Caco-2 (cell line): ENCODE measurements around the gene ARHGAP4. TPM values are rescaled to one million over a fixed set of nuclear protein-coding genes. Genes with fewer than 3 reads are reported as not detected.

Source experiments
- BruUV-seq: library from RNA; stranded (reverse); fragments of 400-500 nt; replicated peaks from 2 replicates; lab custom pipeline; 2021; lab: Mats Ljungman, UMichigan
- CTCF ChIA-PET: fragments of 300-600 bp; sonication (Branson Sonifier 250); formaldehyde crosslinking; loops from one replicate; lab custom pipeline; 2022; ENCODE audit warnings: antibody characterized with exemption; lab: Charles Lee
- POLR2A ChIA-PET: fragments of 300-600 bp; sonication (Branson Sonifier 250); formaldehyde crosslinking; loops from one replicate; lab custom pipeline; 2022; ENCODE audit warnings: antibody characterized with exemption; lab: Charles Lee
- DNase-seq, 2 experiments: peaks; one replicate each; pipeline versions ENCODE4 v3.0.0 to v3.0.0-alpha.2; 2020 to 2022
- H3K27me3 ChIP-seq: replicated peaks from 2 replicates; pipeline ENCODE4 v1.6.0; 2011; ENCODE audit warnings: low read length; ENCODE audit not compliant: control insufficient read depth, insufficient read depth
- H3K36me3 ChIP-seq: 2 replicates; pipeline ENCODE4 v1.5.1; 2011; ENCODE audit warnings: low read length; ENCODE audit not compliant: control insufficient read depth, insufficient read depth
- H3K4me1 ChIP-seq: fragments of 250-450 bp; sonication (Bioruptor Pico); 2 replicates; pipeline ENCODE4 v1.5.1; 2020; ENCODE audit warnings: mild to moderate bottlenecking
- H3K4me3 ChIP-seq: 2 replicates; pipeline ENCODE4 v1.5.1; 2011; ENCODE audit warnings: low read depth, mild to moderate bottlenecking, control low read depth, low read length
- H3K9me3 ChIP-seq: fragments of 250-450 bp; sonication (Bioruptor Pico); 2 replicates; pipeline ENCODE4 v1.5.1; 2020; ENCODE audit warnings: mild to moderate bottlenecking, moderate library complexity
- H3K27ac Mint-ChIP-seq: one replicate; pipeline ENCODE4 v1.8.0; 2022; ENCODE audit warnings: mixed read lengths; ENCODE audit not compliant: unreplicated experiment
- H3K27me3 Mint-ChIP-seq: one replicate; pipeline ENCODE4 v1.8.0; 2022; ENCODE audit warnings: mixed read lengths; ENCODE audit not compliant: insufficient read depth, unreplicated experiment
- H3K36me3 Mint-ChIP-seq: one replicate; pipeline ENCODE4 v1.8.0; 2022; ENCODE audit warnings: mild to moderate bottlenecking, mixed read lengths; ENCODE audit not compliant: insufficient read depth, unreplicated experiment
- H3K4me1 Mint-ChIP-seq: one replicate; pipeline ENCODE4 v1.8.0; 2022; ENCODE audit warnings: low read depth, mixed read lengths; ENCODE audit not compliant: unreplicated experiment
- H3K4me3 Mint-ChIP-seq: one replicate; pipeline ENCODE4 v1.8.0; 2022; ENCODE audit warnings: mild to moderate bottlenecking, moderate library complexity, mixed read lengths; ENCODE audit not compliant: unreplicated experiment
- H3K9me3 Mint-ChIP-seq: one replicate; pipeline ENCODE4 v1.8.0; 2022; ENCODE audit warnings: mixed read lengths; ENCODE audit not compliant: unreplicated experiment
- CTCF ChIP-seq, 2 experiments: fragments of 200-600 bp in 1 of 2; IDR thresholded peaks; 1 replicate in 1 of 2; 2 replicates in 1 of 2; pipeline versions ENCODE4 v1.5.1 to v1.8.0; 2011 to 2022; ENCODE audit warnings: antibody characterized with exemption in 1 of 2, control low read depth in 1 of 2, inconsistent platforms in 1 of 2, low read depth in 1 of 2, low read length in 1 of 2, mild to moderate bottlenecking in 1 of 2, moderate library complexity in 1 of 2; ENCODE audit not compliant: insufficient read depth in 1 of 2, severe bottlenecking in 1 of 2, unreplicated experiment in 1 of 2
- intact Hi-C: fragments of 100-400 bp; cut with micrococcal nuclease; formaldehyde crosslinking; loops from one replicate; pipeline ENCODE4 v1.10.0; 2022; ENCODE audit not compliant: unreplicated experiment
- total RNA-seq: library from RNA; stranded (reverse); gene quantifications from 2 replicates; pipeline ENCODE4 v1.2.3, GENCODE V29; 2022

The ARHGAP4 gene
- total RNA-seq, 1 experiment from 2014 or later: 15.7 TPM

GRCh38 chrX:153878345-153878744, 47.7 kb downstream of the ARHGAP4 start:
- TF ChIP-seq CTCF (IDR thresholded peaks at IDR 0.05; ENCODE audit: insufficient read depth in 1 of 2, low read depth in 1 of 2, low read length in 1 of 2, severe bottlenecking in 1 of 2, unreplicated experiment in 1 of 2): no peak
- Mint-ChIP-seq H3K27ac (no peak overlapping the region), H3K27me3 (no peaks in the 10 kb centered on the region), H3K4me3 (no peak overlapping the region), H3K4me1 (no peaks in the 10 kb centered on the region), H3K9me3 (no peaks in the 10 kb centered on the region), H3K36me3 (no peaks in the 10 kb centered on the region)
- ChIA-PET CTCF (interaction anchor here (0.6 kb wide), 1 partner anchor 32 kb away, joined by 5 read pairs; no protein-coding TSS in a partner anchor), POLR2A (no interaction called here)
- intact Hi-C loops: no loop called here
- no peak overlapping the region for H3K4me3 ChIP-seq
- H3K27me3 ChIP-seq: no peaks in the 10 kb centered on the region
- no peaks in the 10 kb centered on the region for H3K36me3 ChIP-seq
- no peaks in the 10 kb centered on the region for H3K9me3 ChIP-seq
- no TSS peak for BruUV-seq
- DNase-seq: no peak
- peaks cover 14% of the 10 kb centered on the region; the same call in 1 of the 2 replicates for H3K4me1 ChIP-seq

GRCh38 chrX:153877571-153878261, 48.3 kb downstream of the ARHGAP4 start:
- BruUV-seq: no TSS peak
- Histone ChIP-seq H3K4me1 (peaks cover 10% of the 10 kb centered on the region; the same call in 1 of the 2 replicates), H3K4me3 (no peak overlapping the region), H3K9me3 (no peaks in the 10 kb centered on the region), H3K36me3 (no peaks in the 10 kb centered on the region), H3K27me3 (no peaks in the 10 kb centered on the region)
- TF ChIP-seq CTCF (IDR thresholded peaks at IDR 0.05; ENCODE audit: insufficient read depth in 1 of 2, low read depth in 1 of 2, low read length in 1 of 2, severe bottlenecking in 1 of 2, unreplicated experiment in 1 of 2): no peak
- DNase-seq: no peak
- Mint-ChIP-seq H3K4me3 (no peak overlapping the region), H3K36me3 (no peaks in the 10 kb centered on the region), H3K4me1 (no peaks in the 10 kb centered on the region), H3K27me3 (peaks cover 1% of the 10 kb centered on the region), H3K27ac (no peak overlapping the region), H3K9me3 (no peaks in the 10 kb centered on the region)
- ChIA-PET POLR2A (no interaction called here), CTCF (interaction anchor here (0.6 kb wide), 1 partner anchor 33 kb away, joined by 5 read pairs; no protein-coding TSS in a partner anchor)
- intact Hi-C loops: no loop called here

DNA sequence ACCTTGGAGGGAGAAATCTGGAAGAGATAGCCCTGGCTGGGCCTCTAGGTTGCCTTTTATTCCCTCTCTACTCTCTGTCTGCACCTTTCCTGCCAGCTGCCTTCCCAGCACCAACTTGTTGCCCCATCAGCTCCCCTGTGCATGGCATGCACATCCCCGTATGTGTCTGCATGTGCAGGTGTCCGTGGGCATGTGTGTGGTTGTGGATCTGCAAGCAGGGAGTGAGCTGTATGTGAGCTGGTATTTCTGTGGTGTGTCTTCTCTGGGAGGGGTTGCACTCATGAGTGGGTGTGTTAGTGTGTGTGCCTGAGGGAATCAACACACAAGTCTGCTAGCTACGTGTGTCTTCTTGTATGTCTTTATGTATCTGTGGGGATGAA, 50.0 kb downstream of the ARHGAP4 start:
- H3K4me1 Mint-ChIP-seq: no peaks in the 10 kb centered on the region
- no peaks in the 10 kb centered on the region for H3K9me3 Mint-ChIP-seq
- BruUV-seq: no TSS peak
- DNase-seq: no peak
- peaks cover 4% of the 10 kb centered on the region for H3K27me3 Mint-ChIP-seq
- H3K4me3 Mint-ChIP-seq: no peak overlapping the region
- Histone ChIP-seq H3K4me1 (no peaks in the 10 kb centered on the region), H3K36me3 (no peaks in the 10 kb centered on the region), H3K9me3 (no peaks in the 10 kb centered on the region), H3K4me3 (no peak overlapping the region), H3K27me3 (no peaks in the 10 kb centered on the region)
- H3K36me3 Mint-ChIP-seq: no peaks in the 10 kb centered on the region
- intact Hi-C loops: no loop called here
- ChIA-PET CTCF (no interaction called here), POLR2A (no interaction called here)
- no peak overlapping the region for H3K27ac Mint-ChIP-seq
- no peak for TF ChIP-seq CTCF (IDR thresholded peaks at IDR 0.05; ENCODE audit: insufficient read depth in 1 of 2, low read depth in 1 of 2, low read length in 1 of 2, severe bottlenecking in 1 of 2, unreplicated experiment in 1 of 2)
